GM08714 (cell line): ENCODE results near the gene KRT24.

Experiments used
- H3K4me3 ChIP-seq: fragments of 200-500 bp; sonication (Bioruptor generic); 2 replicates; pipeline ENCODE4 v1.5.1; 2014; ENCODE audit warnings: mild to moderate bottlenecking, low read length, inconsistent platforms
- ZNF274 ChIP-seq: IDR thresholded peaks from 2 replicates; pipeline ENCODE4 v1.6.1; 2012; ENCODE audit warnings: mild to moderate bottlenecking, low read depth, low read length

The KRT24 gene

DNA sequence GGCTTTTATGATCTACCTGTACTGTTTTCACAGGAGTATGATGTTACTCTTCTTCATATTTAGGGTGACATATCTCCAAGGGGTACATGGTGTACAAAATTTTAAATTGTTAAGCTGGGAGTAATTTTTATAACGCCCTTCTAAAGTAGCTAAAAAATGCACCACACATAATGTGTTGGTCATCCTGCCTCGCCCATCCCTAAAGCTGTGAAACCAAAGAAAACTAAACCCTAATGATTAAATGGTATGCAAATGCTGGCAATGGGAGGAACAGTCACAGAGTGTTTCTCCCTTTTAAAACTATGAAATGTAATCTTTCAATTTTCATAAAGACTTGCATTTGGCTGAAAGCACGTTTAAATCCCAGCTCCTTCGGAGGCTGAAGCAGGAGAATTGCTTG is 2.0 kb upstream of the KRT24 start:
- H3K4me3 ChIP-seq = no peak overlapping the region
- TF ChIP-seq ZNF274 = no peak

DNA sequence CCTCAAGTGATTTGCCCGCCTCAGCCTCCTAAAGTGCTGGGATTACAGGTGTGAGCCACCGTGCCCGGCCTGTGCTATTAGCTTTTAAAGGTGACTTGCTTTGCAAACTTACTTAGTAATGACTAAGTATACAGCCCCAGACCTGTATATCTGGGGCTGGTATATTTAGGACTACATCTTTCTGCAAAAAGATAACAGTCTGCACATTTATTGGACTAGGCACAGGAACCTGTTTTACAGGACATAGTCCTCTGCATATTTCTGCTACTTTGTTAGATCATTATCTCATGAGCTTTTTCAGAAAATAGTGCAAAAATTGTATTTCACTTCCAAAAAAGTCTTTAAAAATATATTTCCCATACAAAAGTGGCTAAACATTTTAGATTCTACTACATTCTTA is 1.3 kb downstream of the KRT24 start:
- no peak for TF ChIP-seq ZNF274

DNA sequence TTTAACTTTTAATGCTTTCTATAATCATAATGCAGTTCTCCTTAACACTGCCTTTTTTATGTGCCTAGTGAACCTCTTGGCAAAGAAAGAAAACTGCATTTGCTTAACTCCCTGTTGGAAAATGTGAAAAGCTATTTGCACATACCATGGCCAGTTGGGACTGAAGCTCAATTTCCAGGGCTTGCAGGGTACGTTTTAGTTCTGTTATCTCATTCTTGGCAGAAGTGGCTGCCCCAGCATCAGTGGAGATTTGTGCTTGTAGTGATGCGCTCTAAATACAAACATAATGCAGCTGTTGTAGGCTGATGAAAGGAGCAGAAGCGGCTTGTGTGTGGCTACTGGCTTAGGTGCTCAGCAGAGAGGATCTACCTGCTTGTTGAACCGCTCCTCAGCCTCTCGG is 3.7 kb downstream of the KRT24 start:
- H3K4me3 ChIP-seq = no peak overlapping the region
- no peak for TF ChIP-seq ZNF274

More for the DNA sequence above, 1.3 kb downstream of the KRT24 start:
- H3K4me3 ChIP-seq = no peak overlapping the region

- no peak overlapping the region for H3K4me3 ChIP-seq
- TF ChIP-seq ZNF274 = no peak
These were observed 4.2 kb downstream of the KRT24 start for GRCh38 chr17:40699371-40699770.

DNA sequence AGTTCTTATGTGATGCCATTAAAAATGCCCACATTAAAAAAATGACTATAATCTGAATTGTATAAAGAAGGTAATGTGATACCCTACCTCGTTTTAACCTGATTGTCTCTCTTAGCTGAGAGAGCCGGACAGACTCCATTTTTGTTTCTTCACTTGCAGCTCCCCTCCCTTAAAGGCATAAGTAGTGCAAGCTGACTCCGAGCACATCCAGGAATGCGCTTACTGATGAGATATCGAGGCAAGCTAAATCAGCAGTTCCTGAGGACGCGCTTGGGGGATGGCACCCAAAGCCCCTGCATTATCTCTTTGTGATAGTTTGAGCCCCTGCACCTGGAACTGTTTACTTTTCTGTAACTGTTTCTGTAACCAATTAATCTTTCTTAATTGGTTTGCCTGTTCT is 6.3 kb downstream of the KRT24 start:
- no peak for TF ChIP-seq ZNF274
- no peak overlapping the region for H3K4me3 ChIP-seq

- H3K4me3 ChIP-seq = no peak overlapping the region
- TF ChIP-seq ZNF274 = no peak
These were observed 6.9 kb downstream of the KRT24 start for GRCh38 chr17:40696651-40697072.

GRCh38 chr17:40695874-40696472 is 7.6 kb downstream of the KRT24 start:
- TF ChIP-seq ZNF274 = no peak
- H3K4me3 ChIP-seq = no peak overlapping the region

- TF ChIP-seq ZNF274 = no peak
- H3K4me3 ChIP-seq = no peak overlapping the region
These were observed 9.0 kb downstream of the KRT24 start for GRCh38 chr17:40694584-40694983.

GRCh38 chr17:40687106-40687505 is 16.4 kb downstream of the KRT24 start:
- TF ChIP-seq ZNF274 = no peak

DNA sequence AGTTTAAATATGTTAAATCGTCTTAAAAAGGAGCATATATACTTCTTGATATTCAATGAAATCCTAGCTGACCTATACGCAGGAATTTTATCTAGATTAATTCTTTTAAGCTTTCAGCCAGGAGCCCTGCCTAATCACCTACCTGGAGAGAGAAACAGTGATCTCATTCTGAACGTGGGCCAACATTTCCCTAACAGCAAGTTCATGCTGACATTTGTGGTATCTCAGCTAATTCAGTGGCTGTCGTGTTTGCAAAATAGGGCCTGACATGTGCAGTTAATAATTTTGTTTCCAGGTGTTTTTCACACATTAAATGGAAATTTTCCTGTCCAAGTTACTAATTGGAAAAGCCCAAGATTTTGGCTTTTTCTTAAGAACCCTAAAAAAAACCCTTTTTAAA is 17.4 kb downstream of the KRT24 start:
- no peak overlapping the region for H3K4me3 ChIP-seq

More at GRCh38 chr17:40687106-40687505, 16.4 kb downstream of the KRT24 start:
- H3K4me3 ChIP-seq = no peak overlapping the region

GRCh38 chr17:40680998-40681397 is 22.6 kb downstream of the KRT24 start:
- no peak overlapping the region for H3K4me3 ChIP-seq
- no peak for TF ChIP-seq ZNF274

More for the DNA sequence above, 17.4 kb downstream of the KRT24 start:
- no peak for TF ChIP-seq ZNF274

DNA sequence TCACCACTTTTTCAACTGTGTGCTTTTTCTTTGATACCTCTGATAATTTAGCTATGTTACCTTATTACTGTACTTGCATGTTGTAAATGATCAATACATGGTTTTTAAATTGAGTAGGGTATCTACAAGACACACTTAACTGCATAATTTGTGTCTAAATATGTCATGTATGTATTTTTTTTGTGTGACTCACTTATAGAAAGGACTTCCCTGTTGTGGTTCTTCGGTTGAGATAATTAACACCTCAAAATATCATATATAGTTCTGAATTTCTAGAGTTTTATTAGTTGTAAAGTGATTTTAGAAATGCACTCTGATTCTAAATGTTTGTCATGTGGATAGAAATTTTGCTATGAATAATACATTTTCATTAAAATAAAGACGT is 24.0 kb downstream of the KRT24 start:
- no peak overlapping the region for H3K4me3 ChIP-seq
- no peak for TF ChIP-seq ZNF274

DNA sequence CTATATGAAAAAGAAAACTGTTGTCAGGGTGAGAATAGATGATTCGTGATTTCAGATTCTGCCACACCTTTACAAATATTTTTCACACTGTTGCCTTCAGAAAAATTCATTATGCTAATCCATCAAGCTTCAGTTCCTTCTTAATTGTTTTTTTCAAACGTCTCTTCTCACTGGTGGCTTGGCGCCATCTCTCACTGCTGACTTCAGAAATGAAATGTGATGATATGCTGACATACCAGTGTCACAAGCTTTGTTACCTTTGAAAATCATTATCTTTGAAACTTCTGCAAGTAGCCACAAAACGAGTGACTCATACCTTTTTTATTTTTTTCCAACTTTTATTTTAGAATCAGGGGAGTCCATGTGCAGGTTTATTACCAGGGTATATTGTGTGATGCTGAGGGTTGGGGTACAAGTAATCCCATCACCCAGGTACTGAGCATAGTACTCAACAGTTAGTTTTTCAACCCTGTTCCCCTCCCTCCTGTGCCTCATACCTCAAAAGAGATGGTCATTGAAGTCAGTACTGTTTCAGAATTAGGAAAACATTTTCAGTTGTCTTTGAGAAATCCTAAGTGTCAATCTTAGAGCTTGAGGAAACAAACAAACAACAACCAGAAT is 24.5 kb downstream of the KRT24 start:
- H3K4me3 ChIP-seq = no peak overlapping the region
- no peak for TF ChIP-seq ZNF274

- no peak for TF ChIP-seq ZNF274
- H3K4me3 ChIP-seq = no peak overlapping the region
These were observed 27.6 kb downstream of the KRT24 start for GRCh38 chr17:40675905-40676304.

DNA sequence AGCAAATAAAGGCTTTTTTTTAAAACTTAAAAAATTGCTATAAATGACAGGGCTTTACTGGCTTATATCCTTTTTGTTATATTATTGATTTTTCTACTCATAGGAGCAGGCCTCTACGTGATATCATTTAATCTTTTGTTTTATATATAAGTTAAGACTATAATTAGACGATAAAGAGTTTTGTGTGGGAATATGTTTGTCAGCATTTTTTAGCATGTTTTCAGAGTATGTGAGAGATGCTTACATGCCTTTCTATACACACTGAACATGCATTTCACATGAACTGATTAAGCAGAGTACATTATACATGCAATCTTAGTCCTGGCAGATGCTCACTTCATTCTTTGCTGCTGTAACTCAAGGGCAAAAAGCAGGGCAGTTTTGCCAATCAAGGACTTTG is 30.9 kb downstream of the KRT24 start:
- no peak overlapping the region for H3K4me3 ChIP-seq
- TF ChIP-seq ZNF274 = no peak

GRCh38 chr17:40671282-40671681 is 32.3 kb downstream of the KRT24 start:
- no peak for TF ChIP-seq ZNF274
- no peak overlapping the region for H3K4me3 ChIP-seq
